K562 (cell line): ENCODE results near the gene HSF5. TPM values are rescaled to one million over a fixed set of nuclear protein-coding genes. Genes with fewer than 3 reads are reported as not detected.

Experiments used
- CEBPG ChIP-seq, 3 experiments: fragments of 200-800 bp in 1 of 3; sonication (Bioruptor generic) in 1 of 3; sonication (generic) in 1 of 3; formaldehyde crosslinking in 1 of 3; IDR thresholded peaks in 2 of 3; conservative IDR thresholded peaks in 1 of 3; 2 replicates each; pipeline versions ENCODE4 v1.6.1 to v1.8.0; 2016 to 2022; ENCODE audit warnings: missing compliant biosample characterization in 2 of 3, missing genetic modification characterization in 2 of 3, mild to moderate bottlenecking in 1 of 3, missing genetic modification reagents in 1 of 3
- CHD7 ChIP-seq: fragments of 200-600 bp; sonication (generic); IDR thresholded peaks from one replicate; pipeline ENCODE4 v1.6.1; 2012; ENCODE audit warnings: mild to moderate bottlenecking, low read depth, low read length, inconsistent platforms
- HEY1 ChIP-seq: fragments of 250-450 bp; sonication (Bioruptor Pico); IDR thresholded peaks from 2 replicates; pipeline ENCODE4 v1.5.0; 2020; ENCODE audit warnings: mild to moderate bottlenecking, moderate library complexity, borderline replicate concordance
- MCM7 ChIP-seq, 2 experiments: fragments of 450-650 bp; IDR thresholded peaks; 2 replicates each; pipeline ENCODE4 v1.6.1; 2016 to 2018
- RHOXF2B ChIP-seq: fragments of 250-450 bp; sonication (Bioruptor Pico); conservative IDR thresholded peaks from 2 replicates; pipeline ENCODE4 v1.5.1; 2021
- SMARCB1 ChIP-seq: IDR thresholded peaks from 2 replicates; pipeline ENCODE4 v1.6.1; 2011; ENCODE audit warnings: improper control_type of control experiment, low read depth; ENCODE audit not compliant: insufficient read length
- SUPT5H ChIP-seq: fragments of 450-650 bp; IDR thresholded peaks from 2 replicates; pipeline ENCODE4 v1.6.1; 2016
- ZFPM2 ChIP-seq: fragments of 250-450 bp; sonication (Bioruptor Pico); IDR thresholded peaks from 2 replicates; pipeline ENCODE4 v1.5.1; 2022; ENCODE audit warnings: mild to moderate bottlenecking
- ZNF140 ChIP-seq: fragments of 250-450 bp; sonication (Bioruptor Pico); IDR thresholded peaks from 2 replicates; pipeline ENCODE4 v1.8.0; 2021; ENCODE audit warnings: moderate library complexity, mild to moderate bottlenecking, inconsistent platforms
- ZNF512 ChIP-seq: IDR thresholded peaks from 2 replicates; pipeline ENCODE4 v1.6.1; 2016; ENCODE audit warnings: missing genetic modification characterization, missing compliant biosample characterization
- ZNF584 ChIP-seq: fragments of 200-800 bp; sonication (Bioruptor generic); IDR thresholded peaks from 2 replicates; pipeline ENCODE4 v1.6.1; 2016; ENCODE audit warnings: low read depth, mild to moderate bottlenecking, missing genetic modification characterization, missing compliant biosample characterization
- polyA plus RNA-seq, 8 experiments: library from polyadenylated mRNA; depleted of rRNA in 4 of 8; stranded (reverse) in 5 of 8; unstranded in 3 of 8; fragments of >200 nt; fragmentation: Nextera tagmentation in 2 of 8; fragmentation: Illumina TruSeq in 1 of 8; extraction: Ambion mirVana in 2 of 8; extraction: Trizol in 1 of 8; gene quantifications; 2 replicates each; pipeline versions ENCODE4 v1.2.1 to v1.2.3, GENCODE V29; 2011 to 2014; ENCODE audit warnings: inconsistent platforms in 1 of 8, missing spikeins in 1 of 8
- total RNA-seq, 7 experiments: library from RNA; depleted of rRNA in 6 of 7; stranded (reverse); fragments of >200 nt in 6 of 7; fragmentation: Illumina TruSeq in 2 of 7; extraction: Trizol in 2 of 7; gene quantifications; 2 replicates each; pipeline versions ENCODE4 v1.2.1 to v1.2.3, GENCODE V29; 2011 to 2021; ENCODE audit warnings: low replicate concordance in 1 of 7
- TF ChIP-seq, protein P1 (sequence below): fragments of 250-450 bp; sonication (Bioruptor Pico); IDR thresholded peaks from 2 replicates; pipeline ENCODE4 v1.4.0; 2020; ENCODE audit warnings: mild to moderate bottlenecking, moderate library complexity, borderline replicate concordance

HSF5 gene
- total and polyA plus RNA-seq, 9 of the 15 experiments (the other 6 are each of a cell fraction or from before 2014, with no cell fraction given) = 0.04 TPM; not detected in 8

DNA sequence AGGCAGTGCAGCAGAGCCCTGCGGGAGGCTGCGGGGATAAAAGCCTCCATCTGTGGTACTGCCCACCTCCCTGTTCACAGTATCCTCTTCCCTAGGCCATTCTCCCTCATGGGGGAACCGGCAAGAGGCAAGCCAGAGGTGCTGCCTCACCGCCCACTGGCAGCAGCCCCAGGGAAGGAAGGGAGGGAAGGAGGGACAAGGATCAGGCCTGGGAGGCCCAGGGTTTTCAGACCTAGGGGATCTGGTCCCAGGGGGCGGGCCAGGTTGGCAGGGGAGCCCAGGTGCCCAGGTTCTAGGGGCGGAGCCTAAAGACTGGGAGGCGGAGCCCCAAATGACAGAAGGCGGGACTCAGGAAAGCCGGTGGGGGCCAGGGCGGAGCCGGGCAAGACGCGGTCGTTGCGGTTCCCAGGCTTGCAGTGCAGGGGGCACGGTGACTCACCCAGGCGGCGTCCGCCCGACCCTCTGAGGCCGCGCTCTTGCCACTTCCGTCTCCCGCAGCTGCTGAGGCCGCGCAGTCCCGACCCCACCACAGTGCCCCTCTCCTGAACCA lies 29.2 kb upstream of the HSF5 start (continued):
- TF ChIP-seq HEY1 (CRISPR knock-in tag) (no peak), ZFPM2 (no peak), RHOXF2B (CRISPR knock-in tag) (no peak), ZNF512 (tag) (no peak), SMARCB1 (no peak), ZNF140 (CRISPR knock-in tag) (no peak), CHD7 (no peak), SUPT5H (peak; percentile 33), CEBPG (CRISPR knock-in tag; IDR thresholded peaks at IDR 0.05) (no peak), CEBPG (tag; conservative IDR thresholded peaks at IDR 0.05 in 1 of 2, IDR thresholded peaks at IDR 0.05 in 1 of 2) (no peak), MCM7 (IDR thresholded peaks at IDR 0.05) (no peak), ZNF584 (CRISPR knock-in tag) (no peak)
- TF ChIP-seq, protein P1, sequence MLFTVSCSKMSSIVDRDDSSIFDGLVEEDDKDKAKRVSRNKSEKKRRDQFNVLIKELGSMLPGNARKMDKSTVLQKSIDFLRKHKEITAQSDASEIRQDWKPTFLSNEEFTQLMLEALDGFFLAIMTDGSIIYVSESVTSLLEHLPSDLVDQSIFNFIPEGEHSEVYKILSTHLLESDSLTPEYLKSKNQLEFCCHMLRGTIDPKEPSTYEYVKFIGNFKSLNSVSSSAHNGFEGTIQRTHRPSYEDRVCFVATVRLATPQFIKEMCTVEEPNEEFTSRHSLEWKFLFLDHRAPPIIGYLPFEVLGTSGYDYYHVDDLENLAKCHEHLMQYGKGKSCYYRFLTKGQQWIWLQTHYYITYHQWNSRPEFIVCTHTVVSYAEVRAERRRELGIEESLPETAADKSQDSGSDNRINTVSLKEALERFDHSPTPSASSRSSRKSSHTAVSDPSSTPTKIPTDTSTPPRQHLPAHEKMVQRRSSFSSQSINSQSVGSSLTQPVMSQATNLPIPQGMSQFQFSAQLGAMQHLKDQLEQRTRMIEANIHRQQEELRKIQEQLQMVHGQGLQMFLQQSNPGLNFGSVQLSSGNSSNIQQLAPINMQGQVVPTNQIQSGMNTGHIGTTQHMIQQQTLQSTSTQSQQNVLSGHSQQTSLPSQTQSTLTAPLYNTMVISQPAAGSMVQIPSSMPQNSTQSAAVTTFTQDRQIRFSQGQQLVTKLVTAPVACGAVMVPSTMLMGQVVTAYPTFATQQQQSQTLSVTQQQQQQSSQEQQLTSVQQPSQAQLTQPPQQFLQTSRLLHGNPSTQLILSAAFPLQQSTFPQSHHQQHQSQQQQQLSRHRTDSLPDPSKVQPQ (CRISPR knock-in tag) = no peak
